OCI-M1 (cell line): ENCODE results near the gene HNF1A.

Experiments
- DNase-seq: peaks from one replicate; lab custom pipeline; 2025; lab: John Stamatoyannopoulos, UW

HNF1A gene

DNA sequence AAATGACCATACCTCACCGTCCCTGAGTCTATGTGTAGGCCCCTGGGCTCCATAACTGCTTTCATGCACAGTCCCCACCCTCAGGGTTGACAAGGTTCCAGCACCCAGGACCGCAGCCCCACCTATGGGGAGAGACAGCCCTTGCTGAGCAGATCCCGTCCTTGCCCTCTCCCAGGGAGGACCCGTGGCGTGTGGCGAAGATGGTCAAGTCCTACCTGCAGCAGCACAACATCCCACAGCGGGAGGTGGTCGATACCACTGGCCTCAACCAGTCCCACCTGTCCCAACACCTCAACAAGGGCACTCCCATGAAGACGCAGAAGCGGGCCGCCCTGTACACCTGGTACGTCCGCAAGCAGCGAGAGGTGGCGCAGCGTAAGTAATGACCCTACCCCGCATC is 10.3 kb downstream of the HNF1A start:
- DNase-seq = no peak

- no peak for DNase-seq
These were observed 11.3 kb downstream of the HNF1A start for GRCh38 chr12:120989687-120990086.

GRCh38 chr12:120990487-120991055 is 12.2 kb downstream of the HNF1A start:
- DNase-seq = no peak

DNA sequence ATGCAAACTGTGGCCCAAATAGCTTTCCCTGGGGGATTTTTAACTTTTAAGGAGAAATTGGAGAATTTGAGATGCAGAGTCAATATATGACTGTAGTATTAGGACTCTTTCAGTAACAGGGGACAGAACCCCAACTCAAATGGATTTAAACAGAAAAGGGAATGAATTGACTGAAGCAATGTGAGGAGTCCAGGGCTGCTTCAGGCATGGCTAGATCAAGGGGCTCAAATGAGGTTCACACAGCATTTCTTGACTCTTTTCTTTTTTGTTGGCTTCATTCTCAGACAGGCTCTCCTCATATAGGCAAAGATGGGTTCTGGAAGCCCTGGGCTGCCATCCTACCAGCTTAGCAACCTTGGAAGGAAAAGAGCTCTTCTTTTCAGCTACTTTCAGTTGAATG is 13.6 kb downstream of the HNF1A start:
- no peak for DNase-seq

DNA sequence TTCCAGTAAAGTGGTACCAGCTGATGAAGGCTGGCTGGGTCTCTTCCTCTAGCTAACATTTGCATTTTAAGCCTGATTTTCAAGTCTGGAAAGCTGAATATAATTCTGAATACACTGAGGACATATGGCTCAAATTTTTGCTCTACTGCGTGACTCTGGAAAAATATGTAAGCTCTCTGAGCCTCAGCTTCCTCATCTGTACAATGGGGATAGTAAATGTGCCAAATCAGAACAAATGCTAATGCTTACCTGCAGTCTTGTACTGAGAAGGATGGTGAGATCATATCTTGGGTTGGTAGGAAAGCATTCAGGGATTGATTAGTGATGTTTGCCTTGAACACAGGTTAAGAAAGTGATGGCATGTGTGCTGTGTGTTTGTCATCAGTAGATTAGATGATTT is 14.6 kb downstream of the HNF1A start:
- DNase-seq = no peak

- no peak for DNase-seq
These were observed 15.2 kb downstream of the HNF1A start for GRCh38 chr12:120993496-120993895.

DNA sequence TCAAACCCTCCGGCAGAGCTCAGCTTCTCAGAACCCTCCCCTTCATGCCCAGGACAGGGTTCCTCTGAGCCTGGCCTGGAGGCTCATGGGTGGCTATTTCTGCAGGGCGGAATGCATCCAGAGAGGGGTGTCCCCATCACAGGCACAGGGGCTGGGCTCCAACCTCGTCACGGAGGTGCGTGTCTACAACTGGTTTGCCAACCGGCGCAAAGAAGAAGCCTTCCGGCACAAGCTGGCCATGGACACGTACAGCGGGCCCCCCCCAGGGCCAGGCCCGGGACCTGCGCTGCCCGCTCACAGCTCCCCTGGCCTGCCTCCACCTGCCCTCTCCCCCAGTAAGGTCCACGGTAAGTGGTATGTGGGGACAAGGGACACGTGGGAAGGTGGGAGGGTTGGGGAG is 15.7 kb downstream of the HNF1A start:
- DNase-seq = no peak

DNA sequence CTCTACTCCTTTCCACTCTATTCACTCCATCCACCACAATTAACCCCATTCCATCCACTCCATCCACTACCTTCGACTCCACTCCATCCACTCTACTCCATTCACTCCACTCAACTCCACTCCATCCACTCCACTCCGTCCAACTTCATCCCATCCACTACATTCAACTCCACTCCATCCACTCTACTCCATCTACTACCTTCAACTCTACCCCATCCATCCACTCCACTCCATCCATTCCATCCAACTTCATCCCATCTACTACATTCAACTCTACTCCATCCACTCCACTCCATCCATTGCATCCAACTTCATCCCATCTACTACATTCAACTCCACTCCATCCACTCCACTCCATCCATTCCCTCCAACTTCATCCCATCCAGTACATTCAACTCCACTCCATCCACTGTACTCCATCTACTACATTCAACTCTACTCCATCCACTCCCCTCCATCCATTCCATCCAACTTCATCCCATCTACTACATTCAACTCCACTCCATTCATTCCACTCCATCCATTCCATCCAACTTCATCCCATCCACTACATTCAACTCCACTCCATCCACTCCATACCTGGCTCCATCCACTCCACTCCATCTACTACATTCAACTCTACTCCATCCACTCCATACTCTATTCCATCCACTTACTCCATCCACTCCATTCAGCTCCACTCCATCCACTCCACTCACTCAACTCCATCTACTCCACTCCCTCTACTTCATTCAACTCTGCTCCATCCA is 16.4 kb downstream of the HNF1A start:
- peak; percentile 12 for DNase-seq

GRCh38 chr12:120996133-120996746 is 17.9 kb downstream of the HNF1A start:
- no peak for DNase-seq

DNA sequence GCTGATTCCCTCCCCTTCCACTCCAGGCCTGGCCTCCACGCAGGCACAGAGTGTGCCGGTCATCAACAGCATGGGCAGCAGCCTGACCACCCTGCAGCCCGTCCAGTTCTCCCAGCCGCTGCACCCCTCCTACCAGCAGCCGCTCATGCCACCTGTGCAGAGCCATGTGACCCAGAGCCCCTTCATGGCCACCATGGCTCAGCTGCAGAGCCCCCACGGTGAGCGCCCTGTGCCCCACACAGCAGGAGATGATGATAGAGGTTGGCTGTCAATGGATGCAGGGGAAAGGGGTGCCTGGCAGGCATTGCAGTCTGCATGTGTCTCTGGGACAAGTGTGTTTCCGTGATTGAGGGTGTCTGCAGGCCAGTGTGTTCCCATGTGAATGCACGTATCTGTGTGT is 19.1 kb downstream of the HNF1A start:
- no peak for DNase-seq

- DNase-seq = no peak
These were observed 20.1 kb downstream of the HNF1A start for GRCh38 chr12:120998435-120998834.

DNA sequence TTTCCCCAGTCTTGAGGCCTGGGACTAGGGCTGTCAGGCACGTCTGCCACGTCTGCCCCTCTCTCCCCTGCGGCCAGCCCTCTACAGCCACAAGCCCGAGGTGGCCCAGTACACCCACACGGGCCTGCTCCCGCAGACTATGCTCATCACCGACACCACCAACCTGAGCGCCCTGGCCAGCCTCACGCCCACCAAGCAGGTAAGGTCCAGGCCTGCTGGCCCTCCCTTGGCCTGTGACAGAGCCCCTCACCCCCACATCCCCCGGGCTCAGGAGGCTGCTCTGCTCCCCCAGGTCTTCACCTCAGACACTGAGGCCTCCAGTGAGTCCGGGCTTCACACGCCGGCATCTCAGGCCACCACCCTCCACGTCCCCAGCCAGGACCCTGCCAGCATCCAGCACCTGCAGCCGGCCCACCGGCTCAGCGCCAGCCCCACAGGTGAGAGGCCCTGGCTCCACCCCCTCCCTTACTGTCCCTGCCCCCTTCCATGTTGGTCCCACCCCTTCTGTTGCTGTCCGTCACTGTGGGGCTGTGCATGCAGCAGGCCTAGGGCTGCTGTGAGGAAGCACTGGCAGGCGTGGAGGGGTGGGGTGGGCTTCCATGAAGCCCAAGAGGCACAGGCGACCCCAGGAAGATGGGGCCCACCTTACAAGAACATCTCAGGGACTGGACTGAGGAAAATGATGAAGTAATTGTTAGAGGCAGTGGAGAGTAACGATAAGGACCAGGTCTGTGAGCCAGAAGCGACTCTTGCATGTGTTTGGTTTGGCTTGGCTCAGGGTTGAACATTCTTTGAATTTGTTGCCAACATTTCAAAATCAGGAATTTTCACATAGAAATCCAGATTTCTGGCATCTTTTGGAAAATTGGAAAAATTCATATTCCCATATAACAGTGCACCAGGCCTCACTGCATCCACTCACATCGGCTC is 21.1 kb downstream of the HNF1A start:
- DNase-seq = no peak

- no peak for DNase-seq
These were observed 22.2 kb downstream of the HNF1A start for GRCh38 chr12:121000530-121000929.

- no peak for DNase-seq
These were observed 22.7 kb downstream of the HNF1A start for GRCh38 chr12:121001060-121001459.

GRCh38 chr12:121001841-121002483 is 23.6 kb downstream of the HNF1A start:
- DNase-seq = no peak

DNA sequence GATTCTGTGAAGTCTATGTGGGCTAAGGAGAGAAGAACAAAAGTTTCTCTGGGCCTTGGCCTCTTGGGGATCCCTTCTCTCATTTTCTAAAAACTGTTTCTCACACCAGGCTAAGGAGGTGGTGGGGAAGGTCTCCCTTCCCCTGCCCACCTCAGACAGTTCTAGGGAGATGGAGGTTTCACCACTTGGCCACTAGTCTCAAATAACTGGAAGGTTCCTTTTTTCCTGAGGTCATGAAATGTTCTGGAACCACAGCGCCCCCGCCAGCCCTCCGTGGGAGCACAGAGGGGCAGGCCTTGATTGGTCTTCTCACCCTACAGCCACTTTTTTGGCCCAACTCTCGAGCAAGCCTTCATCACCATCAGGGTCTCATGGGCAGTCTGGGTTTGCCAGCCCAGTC is 25.3 kb downstream of the HNF1A start:
- DNase-seq = peak; percentile 20

- no peak for DNase-seq
These were observed 26.0 kb downstream of the HNF1A start for GRCh38 chr12:121004253-121004815.

DNA sequence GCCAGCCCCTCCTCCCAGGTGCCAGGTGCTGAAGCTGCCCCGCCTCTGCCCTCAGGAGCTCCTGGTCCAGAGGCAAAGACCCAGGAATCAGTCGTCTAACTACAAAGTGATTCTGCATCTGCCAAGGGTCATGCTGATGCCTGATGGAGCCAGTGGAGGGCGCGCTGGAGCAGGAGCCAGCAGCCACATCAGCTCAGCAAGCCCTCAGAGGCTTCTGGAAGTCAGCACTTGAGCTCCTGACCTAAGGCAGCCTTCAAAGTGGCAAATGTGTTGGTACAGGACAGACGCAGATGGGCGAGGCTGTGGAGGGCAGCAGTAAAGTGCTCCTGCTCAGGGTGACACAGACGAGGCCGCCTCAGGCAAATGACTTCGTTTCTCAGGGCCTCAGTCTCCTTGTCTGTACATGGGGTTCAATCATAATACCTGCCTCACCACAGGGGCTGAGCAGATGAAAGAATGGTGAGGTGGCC is 27.0 kb downstream of the HNF1A start:
- DNase-seq = peak; percentile 67

GRCh38 chr12:121008347-121009098 is 30.2 kb downstream of the HNF1A start:
- DNase-seq = no peak

- DNase-seq = peak; percentile 19
These were observed 31.4 kb downstream of the HNF1A start for GRCh38 chr12:121009741-121010140.

DNA sequence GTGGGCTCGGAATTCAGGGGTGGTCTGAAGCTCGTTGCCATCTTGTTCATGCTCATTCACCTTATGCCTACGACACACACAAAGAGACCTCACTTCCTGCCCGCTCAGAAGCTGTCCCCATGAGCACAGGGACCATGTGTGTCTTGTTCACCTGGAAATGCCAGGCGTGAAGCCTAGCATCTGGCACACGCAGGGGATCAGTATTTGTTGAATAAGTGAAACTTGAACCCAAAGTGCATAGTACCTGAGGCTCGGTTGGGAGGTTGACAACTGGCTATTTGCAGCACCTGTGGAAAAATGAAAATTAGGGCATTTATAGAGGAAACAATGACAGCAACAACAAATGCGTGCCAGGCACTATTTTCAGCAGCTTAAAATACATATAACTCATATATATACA is 32.5 kb downstream of the HNF1A start:
- no peak for DNase-seq
